Activated CD4-positive, alpha-beta memory T cell treated with anti-CD3 and anti-CD28 coated beads for 36 hours (primary cell): Measurements from ENCODE around the gene LTB. TPM values are rescaled to one million over a fixed set of nuclear protein-coding genes. Genes with fewer than 3 reads are reported as not detected.
"Not testable (repeated sequence)": the region's sequence is repeated elsewhere in the genome, so short reads cannot be mapped to it uniquely, and the experiment has no call there.

ENCODE experiments used
- CTCF ChIA-PET: fragments of 350-600 bp; sonication (Branson Sonifier 250); formaldehyde crosslinking; loops from one replicate; lab custom pipeline; 2021; ENCODE audit warnings: antibody characterized with exemption, inconsistent platforms; lab: Charles Lee
- POLR2A ChIA-PET: fragments of 350-600 bp; sonication (Branson Sonifier 250); formaldehyde crosslinking; loops from one replicate; lab custom pipeline; 2021; ENCODE audit warnings: antibody characterized with exemption; lab: Charles Lee
- DNase-seq: peaks from one replicate; pipeline ENCODE4 v3.0.0-alpha.2; 2020
- H3K27ac Mint-ChIP-seq: one replicate; pipeline ENCODE4 v1.8.0; 2021; ENCODE audit warnings: mixed read lengths
- H3K27me3 Mint-ChIP-seq: one replicate; pipeline ENCODE4 v1.8.0; 2021; ENCODE audit warnings: mixed read lengths
- H3K36me3 Mint-ChIP-seq: one replicate; pipeline ENCODE4 v1.8.0; 2021; ENCODE audit warnings: mixed read lengths
- H3K4me1 Mint-ChIP-seq: one replicate; pipeline ENCODE4 v1.8.0; 2021; ENCODE audit warnings: low read depth, mixed read lengths
- H3K4me3 Mint-ChIP-seq: one replicate; pipeline ENCODE4 v1.8.0; 2021; ENCODE audit warnings: mild to moderate bottlenecking, mixed read lengths
- H3K9me3 Mint-ChIP-seq: one replicate; pipeline ENCODE4 v1.8.0; 2021; ENCODE audit warnings: mixed read lengths
- intact Hi-C: fragments of 100-400 bp; cut with micrococcal nuclease; formaldehyde crosslinking; loops from one replicate; pipeline ENCODE4 v1.15.1; 2023
- total RNA-seq, 2 experiments: library from RNA; stranded (reverse); gene quantifications; one replicate each; pipeline ENCODE4 v1.2.3, GENCODE V29; 2021

LTB gene
- total RNA-seq, 2 experiments from 2014 or later = 161 to 164 TPM

GRCh38 chr6:31607317-31607716 lies 25.1 kb upstream of the LTB start:
- H3K36me3 Mint-ChIP-seq = no peaks in the 10 kb centered on the region
- H3K27me3 Mint-ChIP-seq = no peaks in the 10 kb centered on the region
- ChIA-PET CTCF (interaction anchor here (1.5 kb wide), 1 partner anchor 56 kb away, joined by 3 read pairs; no protein-coding TSS in a partner anchor), POLR2A (no interaction called here)
- intact Hi-C loops = no loop called here
- H3K4me3 Mint-ChIP-seq = no peak overlapping the region
- no peaks in the 10 kb centered on the region for H3K4me1 Mint-ChIP-seq
- no peak overlapping the region for H3K27ac Mint-ChIP-seq
- DNase-seq = no peak
- no peaks in the 10 kb centered on the region for H3K9me3 Mint-ChIP-seq

GRCh38 chr6:31597006-31597405 lies 14.8 kb upstream of the LTB start:
- Mint-ChIP-seq H3K27me3 (no peaks in the 10 kb centered on the region), H3K27ac (peak overlapping the region; percentile 56), H3K36me3 (no peaks in the 10 kb centered on the region), H3K9me3 (no peaks in the 10 kb centered on the region), H3K4me3 (no peak overlapping the region), H3K4me1 (peaks cover 37% of the 10 kb centered on the region)
- POLR2A ChIA-PET = interaction anchor here (1.0 to 7.3 kb wide), 3 partner anchors 19 to 46 kb away, joined by 3 to 115 read pairs (median 3); partner anchors contain the start of genes LTB and TNF
- intact Hi-C loops = loop anchor here (1.0 kb wide), 3 partner anchors 12 to 103 kb away; no protein-coding TSS in a partner anchor
- CTCF ChIA-PET = interaction anchor here (0.6 to 28.8 kb wide), 11 partner anchors 13 to 102 kb away, joined by 3 to 1658 read pairs (median 22); partner anchors contain the start of genes AIF1, ATP6V1G2, DDX39B and LST1
- peak; percentile 53 for DNase-seq

- DNase-seq = no peak
- POLR2A ChIA-PET = interaction anchor here (0.9 to 7.3 kb wide), 4 partner anchors 14 to 51 kb away, joined by 3 to 115 read pairs (median 4); partner anchors contain the start of genes DDX39B, LTB and TNF
- Mint-ChIP-seq H3K27ac (peak overlapping the region; percentile 81), H3K36me3 (peaks cover 1% of the 10 kb centered on the region), H3K27me3 (no peaks in the 10 kb centered on the region), H3K9me3 (no peaks in the 10 kb centered on the region), H3K4me1 (peaks cover 48% of the 10 kb centered on the region), H3K4me3 (peak overlapping the region; percentile 59)
- CTCF ChIA-PET = interaction anchor here (14.7 to 28.8 kb wide), 2 partner anchors 11 to 40 kb away, joined by 740 to 1658 read pairs; partner anchors contain the start of genes ATP6V1G2, DDX39B, LST1 and LTB
- intact Hi-C loops = no loop called here
These were observed 10.2 kb upstream of the LTB start for GRCh38 chr6:31592396-31592771.

- DNase-seq, H3K4me3 Mint-ChIP-seq, intact Hi-C loops, H3K27ac Mint-ChIP-seq, H3K27me3 Mint-ChIP-seq, H3K36me3 Mint-ChIP-seq, H3K9me3 Mint-ChIP-seq: not testable (repeated sequence)
- peaks cover 59% of the 10 kb centered on the region for H3K4me1 Mint-ChIP-seq
- ChIA-PET CTCF (interaction anchor here (1.0 to 28.8 kb wide), 4 partner anchors 8 to 38 kb away, joined by 3 to 1658 read pairs (median 372); partner anchors contain the start of genes ATP6V1G2, DDX39B, LST1 and LTB), POLR2A (interaction anchor here (0.7 to 18.2 kb wide), 2 partner anchors 19 to 96 kb away, joined by 3 to 259 read pairs; partner anchors contain the start of genes LTA and TNF)
These were observed 8.5 kb upstream of the LTB start for GRCh38 chr6:31590691-31591090.

GRCh38 chr6:31588871-31589650 lies 6.8 kb upstream of the LTB start:
- no peaks in the 10 kb centered on the region for H3K27me3 Mint-ChIP-seq
- intact Hi-C loops = no loop called here
- H3K36me3 Mint-ChIP-seq = peaks cover 1% of the 10 kb centered on the region
- no peak for DNase-seq
- H3K4me3 Mint-ChIP-seq = no peak overlapping the region
- CTCF ChIA-PET = interaction anchor here (14.7 to 28.8 kb wide), 3 partner anchors 4 to 36 kb away, joined by 740 to 1658 read pairs (median 740); partner anchors contain the start of genes ATP6V1G2, DDX39B, LST1 and LTB
- no peak overlapping the region for H3K27ac Mint-ChIP-seq
- POLR2A ChIA-PET = interaction anchor here (0.6 to 18.2 kb wide), 4 partner anchors 9 to 29 kb away, joined by 3 to 259 read pairs (median 4); partner anchors contain the start of genes LTA and TNF
- H3K9me3 Mint-ChIP-seq = no peaks in the 10 kb centered on the region
- peaks cover 66% of the 10 kb centered on the region for H3K4me1 Mint-ChIP-seq

GRCh38 chr6:31587791-31588777 lies 5.9 kb upstream of the LTB start:
- ChIA-PET POLR2A (interaction anchor here (0.6 to 18.2 kb wide), 3 partner anchors 8 to 22 kb away, joined by 3 to 259 read pairs (median 4); partner anchors contain the start of genes LTA and TNF), CTCF (interaction anchor here (9.1 to 28.8 kb wide), 4 partner anchors 4 to 36 kb away, joined by 95 to 1658 read pairs (median 740); partner anchors contain the start of genes ATP6V1G2, DDX39B, LST1 and LTA)
- H3K27me3 Mint-ChIP-seq = no peaks in the 10 kb centered on the region
- H3K9me3 Mint-ChIP-seq = no peaks in the 10 kb centered on the region
- peak overlapping the region; percentile 72 for H3K4me3 Mint-ChIP-seq
- H3K27ac Mint-ChIP-seq = peak overlapping the region; percentile 89
- peaks cover 66% of the 10 kb centered on the region for H3K4me1 Mint-ChIP-seq
- H3K36me3 Mint-ChIP-seq = peaks cover 2% of the 10 kb centered on the region
- intact Hi-C loops = no loop called here
- DNase-seq = no peak

GRCh38 chr6:31586599-31587281 lies 4.5 kb upstream of the LTB start:
- DNase-seq = peak; percentile 36
- H3K4me1 Mint-ChIP-seq = peaks cover 63% of the 10 kb centered on the region
- POLR2A ChIA-PET = interaction anchor here (0.9 to 18.2 kb wide), 4 partner anchors 15 to 57 kb away, joined by 3 to 259 read pairs (median 6); partner anchors contain the start of genes DDX39B, LTA and TNF
- CTCF ChIA-PET = interaction anchor here (0.8 to 28.8 kb wide), 7 partner anchors 6 to 204 kb away, joined by 3 to 1658 read pairs (median 95); partner anchors contain the start of genes ATP6V1G2, DDX39B, GPANK1 and LST1
- H3K27me3 Mint-ChIP-seq = no peaks in the 10 kb centered on the region
- intact Hi-C loops = no loop called here
- H3K27ac Mint-ChIP-seq = peak overlapping the region; percentile 89
- no peaks in the 10 kb centered on the region for H3K9me3 Mint-ChIP-seq
- H3K4me3 Mint-ChIP-seq = peak overlapping the region; percentile 72
- H3K36me3 Mint-ChIP-seq = peaks cover 8% of the 10 kb centered on the region

GRCh38 chr6:31586008-31586407 lies 3.8 kb upstream of the LTB start, which contains the start of gene LST1:
Gene LST1, plus strand, starts transcription at chr6:31586277. Its CDS starts 1,023 bp downstream, at chr6:31587300.
- Mint-ChIP-seq H3K4me3 (peak within 1 kb of the TSS; percentile 72), H3K27me3 (no peaks in the 10 kb centered on the region), H3K27ac (peak within 1 kb of the TSS; percentile 89), H3K4me1 (peaks cover 63% of the 10 kb centered on the region), H3K36me3 (peaks cover 14% of the 10 kb centered on the region), H3K9me3 (no peaks in the 10 kb centered on the region)
- intact Hi-C loops = no loop called here
- POLR2A ChIA-PET = interaction anchor here (1.1 to 18.2 kb wide), 3 partner anchors 14 to 44 kb away, joined by 3 to 259 read pairs (median 8); partner anchors contain the start of genes DDX39B, LTA and TNF
- CTCF ChIA-PET = interaction anchor here (1.0 to 28.8 kb wide), 7 partner anchors 5 to 79 kb away, joined by 3 to 1658 read pairs (median 95); partner anchors contain the start of genes ATP6V1G2, DDX39B, GPANK1 and LST1
- peak; percentile 34 for DNase-seq

GRCh38 chr6:31585491-31585890 lies 3.3 kb upstream of the LTB start:
- Mint-ChIP-seq H3K9me3 (no peaks in the 10 kb centered on the region), H3K4me3 (peak overlapping the region; percentile 72), H3K27me3 (no peaks in the 10 kb centered on the region), H3K4me1 (peaks cover 63% of the 10 kb centered on the region), H3K27ac (peak overlapping the region; percentile 89), H3K36me3 (peaks cover 18% of the 10 kb centered on the region)
- intact Hi-C loops = loop anchor here (1.0 kb wide), 1 partner anchor 12 kb away; no protein-coding TSS in a partner anchor
- ChIA-PET POLR2A (interaction anchor here (2.0 to 18.2 kb wide), 2 partner anchors 14 to 26 kb away, joined by 8 to 259 read pairs; partner anchors contain the start of genes LTA and TNF), CTCF (interaction anchor here (1.0 to 28.8 kb wide), 7 partner anchors 4 to 79 kb away, joined by 3 to 1658 read pairs (median 95); partner anchors contain the start of genes ATP6V1G2, DDX39B, GPANK1 and LST1)
- peak; percentile 77 for DNase-seq
